Measurements from ENCODE around the gene SERPINI1.
A peak's percentile ranks its signal among the peaks of the same experiment; 100 is the strongest.

Gene SERPINI1

GRCh38 chr3:167743799-167744198 lies 8.3 kb downstream of the SERPINI1 start:
- no peak for DNase-seq

GRCh38 chr3:167749209-167749608 lies 13.7 kb downstream of the SERPINI1 start:
- no peak for TF ChIP-seq POLR2A (IDR thresholded peaks at IDR 0.05; ENCODE audit: low read length)
- no peak for TF ChIP-seq GATA1 (IDR thresholded peaks at IDR 0.05; ENCODE audit: low read depth, low read length)
- no peak for DNase-seq

More at GRCh38 chr3:167743799-167744198, 8.3 kb downstream of the SERPINI1 start:
- TF ChIP-seq POLR2A (IDR thresholded peaks at IDR 0.05; ENCODE audit: low read length) (no peak), GATA1 (IDR thresholded peaks at IDR 0.05; ENCODE audit: low read depth, low read length) (no peak)

- DNase-seq: no peak
- TF ChIP-seq POLR2A (IDR thresholded peaks at IDR 0.05; ENCODE audit: low read length) (no peak), GATA1 (IDR thresholded peaks at IDR 0.05; ENCODE audit: low read depth, low read length) (no peak)
Observed at GRCh38 chr3:167749728-167750127, 14.2 kb downstream of the SERPINI1 start.

GRCh38 chr3:167750272-167750971 lies 14.9 kb downstream of the SERPINI1 start:
- peak; percentile 17 to 37 for DNase-seq
- TF ChIP-seq GATA1 (IDR thresholded peaks at IDR 0.05; ENCODE audit: low read depth, low read length) (no peak), POLR2A (IDR thresholded peaks at IDR 0.05; ENCODE audit: low read length) (no peak)

- DNase-seq: no peak
- TF ChIP-seq POLR2A (IDR thresholded peaks at IDR 0.05; ENCODE audit: low read length): no peak
- TF ChIP-seq GATA1 (IDR thresholded peaks at IDR 0.05; ENCODE audit: low read depth, low read length): no peak
Observed at GRCh38 chr3:167754049-167754448, 18.5 kb downstream of the SERPINI1 start.

- no peak for DNase-seq
- no peak for TF ChIP-seq POLR2A (IDR thresholded peaks at IDR 0.05; ENCODE audit: low read length)
- TF ChIP-seq GATA1 (IDR thresholded peaks at IDR 0.05; ENCODE audit: low read depth, low read length): no peak
Observed at GRCh38 chr3:167761302-167761701, 25.8 kb downstream of the SERPINI1 start.

GRCh38 chr3:167762296-167762695 lies 26.8 kb downstream of the SERPINI1 start:
- DNase-seq: no peak
- TF ChIP-seq POLR2A (IDR thresholded peaks at IDR 0.05; ENCODE audit: low read length) (no peak), GATA1 (IDR thresholded peaks at IDR 0.05; ENCODE audit: low read depth, low read length) (no peak)

GRCh38 chr3:167772992-167773391 lies 37.5 kb downstream of the SERPINI1 start:
- TF ChIP-seq POLR2A (IDR thresholded peaks at IDR 0.05; ENCODE audit: low read length): no peak
- no peak for DNase-seq

- DNase-seq: no peak
- TF ChIP-seq GATA1 (IDR thresholded peaks at IDR 0.05; ENCODE audit: low read depth, low read length) (no peak), POLR2A (IDR thresholded peaks at IDR 0.05; ENCODE audit: low read length) (no peak)
Observed at GRCh38 chr3:167773584-167773983, 38.1 kb downstream of the SERPINI1 start.

GRCh38 chr3:167776066-167776685 lies 40.7 kb downstream of the SERPINI1 start:
- no peak for TF ChIP-seq POLR2A (IDR thresholded peaks at IDR 0.05; ENCODE audit: low read length)
- TF ChIP-seq GATA1 (IDR thresholded peaks at IDR 0.05; ENCODE audit: low read depth, low read length): no peak
- no peak for DNase-seq

GRCh38 chr3:167777356-167777755 lies 41.8 kb downstream of the SERPINI1 start:
- TF ChIP-seq POLR2A (IDR thresholded peaks at IDR 0.05; ENCODE audit: low read length) (no peak), GATA1 (IDR thresholded peaks at IDR 0.05; ENCODE audit: low read depth, low read length) (no peak)

GRCh38 chr3:167780214-167780883 lies 44.8 kb downstream of the SERPINI1 start:
- DNase-seq: no peak
- TF ChIP-seq POLR2A (IDR thresholded peaks at IDR 0.05; ENCODE audit: low read length): no peak
- TF ChIP-seq GATA1 (IDR thresholded peaks at IDR 0.05; ENCODE audit: low read depth, low read length): no peak

More at GRCh38 chr3:167777356-167777755, 41.8 kb downstream of the SERPINI1 start:
- DNase-seq: no peak

- TF ChIP-seq POLR2A (IDR thresholded peaks at IDR 0.05; ENCODE audit: low read length) (no peak), GATA1 (IDR thresholded peaks at IDR 0.05; ENCODE audit: low read depth, low read length) (no peak)
- no peak for DNase-seq
Observed at GRCh38 chr3:167783781-167784180, 48.3 kb downstream of the SERPINI1 start.

- DNase-seq: no peak
- TF ChIP-seq POLR2A (IDR thresholded peaks at IDR 0.05; ENCODE audit: low read length): no peak
- TF ChIP-seq GATA1 (IDR thresholded peaks at IDR 0.05; ENCODE audit: low read depth, low read length): no peak
Observed at GRCh38 chr3:167785790-167786189, 50.3 kb downstream of the SERPINI1 start.

Data from erythroblast (primary cell).